WTC11 (cell line): Measurements from ENCODE around the gene ARSB. TPM values are rescaled to one million over a fixed set of nuclear protein-coding genes. Genes with fewer than 3 reads are reported as not detected.

Source experiments
- ATAC-seq: fragments of 200-7000 bp; cut with Tn5 transposase; 2 replicates; pipeline ENCODE4 v1.10.0; 2021; ENCODE audit warnings: mild to moderate bottlenecking, moderate library complexity
- CTCF ChIA-PET: fragments of 300-600 bp; sonication (Branson Sonifier 250); formaldehyde crosslinking; loops from one replicate; lab custom pipeline; 2021; ENCODE audit warnings: antibody characterized with exemption; lab: Charles Lee
- POLR2A ChIA-PET: fragments of 350-600 bp; sonication (Branson Sonifier 250); formaldehyde crosslinking; loops from one replicate; lab custom pipeline; 2021; ENCODE audit warnings: antibody characterized with exemption; lab: Charles Lee
- DNase-seq: peaks from one replicate; pipeline ENCODE4 v3.0.0; 2021; ENCODE audit warnings: low spot score
- H3K27ac Mint-ChIP-seq: 2 replicates; pipeline ENCODE4 v1.8.0; 2021; ENCODE audit warnings: mixed read lengths
- H3K27me3 Mint-ChIP-seq: 2 replicates; pipeline ENCODE4 v1.8.0; 2021; ENCODE audit warnings: low read depth, mild to moderate bottlenecking, moderate library complexity, mixed read lengths
- H3K36me3 Mint-ChIP-seq: 2 replicates; pipeline ENCODE4 v1.8.0; 2021; ENCODE audit warnings: mixed read lengths
- H3K4me1 Mint-ChIP-seq: 2 replicates; pipeline ENCODE4 v1.8.0; 2022; ENCODE audit warnings: mixed read lengths
- H3K4me3 Mint-ChIP-seq: 2 replicates; pipeline ENCODE4 v1.8.0; 2021; ENCODE audit warnings: mild to moderate bottlenecking, moderate library complexity, mixed read lengths
- H3K9me3 Mint-ChIP-seq: 2 replicates; pipeline ENCODE4 v1.8.0; 2021; ENCODE audit warnings: mixed read lengths
- CBFB ChIP-seq: sonication (generic); formaldehyde crosslinking; IDR thresholded peaks from 2 replicates; pipeline ENCODE4 v1.8.1; 2022; ENCODE audit warnings: mild to moderate bottlenecking, low read depth, missing genetic modification reagents
- ELF4 ChIP-seq: sonication (generic); formaldehyde crosslinking; IDR thresholded peaks from 2 replicates; pipeline ENCODE4 v1.8.1; 2022; ENCODE audit warnings: low read depth, mild to moderate bottlenecking, moderate library complexity, missing genetic modification reagents
- ESRRA ChIP-seq: sonication (generic); formaldehyde crosslinking; IDR thresholded peaks from 2 replicates; pipeline ENCODE4 v1.8.1; 2022; ENCODE audit warnings: mild to moderate bottlenecking, missing genetic modification reagents, borderline replicate concordance
- HMGA2 ChIP-seq: fragments of 250-450 bp; sonication (Bioruptor Pico); IDR thresholded peaks from 2 replicates; pipeline ENCODE4 v1.4.0; 2021; ENCODE audit warnings: mild to moderate bottlenecking, moderate library complexity
- IRF2 ChIP-seq: sonication (generic); formaldehyde crosslinking; IDR thresholded peaks from 2 replicates; pipeline ENCODE4 v1.8.0; 2022; ENCODE audit warnings: low read depth, missing genetic modification reagents, borderline replicate concordance
- NR2C2 ChIP-seq: sonication (generic); formaldehyde crosslinking; IDR thresholded peaks from 2 replicates; pipeline ENCODE4 v1.8.0; 2022; ENCODE audit warnings: mild to moderate bottlenecking, missing genetic modification reagents
- PRRX2 ChIP-seq: fragments of 250-450 bp; sonication (Bioruptor Pico); IDR thresholded peaks from 2 replicates; pipeline ENCODE4 v1.8.0; 2021; ENCODE audit warnings: mild to moderate bottlenecking
- RORB ChIP-seq: fragments of 250-450 bp; sonication (Bioruptor Pico); IDR thresholded peaks from 2 replicates; pipeline ENCODE4 v1.9.0; 2021; ENCODE audit warnings: mild to moderate bottlenecking
- SMAD3 ChIP-seq: sonication (generic); formaldehyde crosslinking; IDR thresholded peaks from 2 replicates; pipeline ENCODE4 v1.8.0; 2022; ENCODE audit warnings: missing genetic modification reagents, mild to moderate bottlenecking, borderline replicate concordance
- ZNF396 ChIP-seq: fragments of 250-450 bp; sonication (Bioruptor Pico); IDR thresholded peaks from 2 replicates; pipeline ENCODE4 v1.8.0; 2021; ENCODE audit warnings: mild to moderate bottlenecking, moderate library complexity, borderline replicate concordance
- total RNA-seq: library from RNA; stranded (reverse); gene quantifications from 3 replicates; pipeline ENCODE4 v1.2.3, GENCODE V29; 2021
- TF ChIP-seq, protein P1 (sequence below): fragments of 250-450 bp; sonication (Bioruptor Pico); IDR thresholded peaks from 2 replicates; pipeline ENCODE4 v1.8.0; 2021; ENCODE audit warnings: mild to moderate bottlenecking
- TF ChIP-seq, protein P2 (sequence below): sonication (generic); formaldehyde crosslinking; IDR thresholded peaks from 2 replicates; pipeline ENCODE4 v1.8.0; 2022; ENCODE audit warnings: mild to moderate bottlenecking, missing genetic modification reagents
- TF ChIP-seq, protein P3 (sequence below): sonication (generic); formaldehyde crosslinking; IDR thresholded peaks from 2 replicates; pipeline ENCODE4 v1.8.1; 2023; ENCODE audit warnings: mild to moderate bottlenecking, missing genetic modification reagents, moderate library complexity
- TF ChIP-seq, protein P4 (sequence below): sonication (generic); formaldehyde crosslinking; IDR thresholded peaks from 2 replicates; pipeline ENCODE4 v1.8.0; 2023; ENCODE audit warnings: mild to moderate bottlenecking, missing genetic modification reagents
- TF ChIP-seq, protein P5 (sequence below): sonication (generic); formaldehyde crosslinking; IDR thresholded peaks from 2 replicates; pipeline ENCODE4 v1.8.0; 2022; ENCODE audit warnings: mild to moderate bottlenecking, missing genetic modification reagents
- TF ChIP-seq, protein P6 (sequence below): sonication (generic); formaldehyde crosslinking; IDR thresholded peaks from 2 replicates; pipeline ENCODE4 v1.8.1; 2023; ENCODE audit warnings: mild to moderate bottlenecking, missing genetic modification reagents, borderline replicate concordance

ARSB gene
- total RNA-seq, 1 experiment from 2014 or later, result 9.7 TPM

DNA sequence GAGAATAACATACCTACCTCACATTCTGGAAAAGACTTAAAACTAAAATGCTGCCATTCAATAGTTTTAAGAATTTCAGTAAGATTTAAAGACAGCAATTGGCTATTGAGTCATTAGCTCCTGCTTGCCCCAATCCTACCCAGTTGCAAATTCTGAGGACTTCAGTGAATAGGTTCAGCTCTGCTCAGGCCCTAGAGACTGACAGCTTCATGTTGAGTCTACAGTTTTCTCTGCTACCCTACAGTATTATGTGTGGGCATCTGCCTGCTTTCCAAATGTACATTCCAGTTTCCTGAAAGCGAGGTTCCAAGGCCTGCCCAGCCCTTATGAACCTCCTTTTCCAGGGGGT, 61.5 kb downstream of the ARSB start (continued):
- TF ChIP-seq, protein P1, sequence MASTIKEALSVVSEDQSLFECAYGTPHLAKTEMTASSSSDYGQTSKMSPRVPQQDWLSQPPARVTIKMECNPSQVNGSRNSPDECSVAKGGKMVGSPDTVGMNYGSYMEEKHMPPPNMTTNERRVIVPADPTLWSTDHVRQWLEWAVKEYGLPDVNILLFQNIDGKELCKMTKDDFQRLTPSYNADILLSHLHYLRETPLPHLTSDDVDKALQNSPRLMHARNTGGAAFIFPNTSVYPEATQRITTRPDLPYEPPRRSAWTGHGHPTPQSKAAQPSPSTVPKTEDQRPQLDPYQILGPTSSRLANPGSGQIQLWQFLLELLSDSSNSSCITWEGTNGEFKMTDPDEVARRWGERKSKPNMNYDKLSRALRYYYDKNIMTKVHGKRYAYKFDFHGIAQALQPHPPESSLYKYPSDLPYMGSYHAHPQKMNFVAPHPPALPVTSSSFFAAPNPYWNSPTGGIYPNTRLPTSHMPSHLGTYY (CRISPR knock-in tag), result no peak
- TF ChIP-seq, protein P2, sequence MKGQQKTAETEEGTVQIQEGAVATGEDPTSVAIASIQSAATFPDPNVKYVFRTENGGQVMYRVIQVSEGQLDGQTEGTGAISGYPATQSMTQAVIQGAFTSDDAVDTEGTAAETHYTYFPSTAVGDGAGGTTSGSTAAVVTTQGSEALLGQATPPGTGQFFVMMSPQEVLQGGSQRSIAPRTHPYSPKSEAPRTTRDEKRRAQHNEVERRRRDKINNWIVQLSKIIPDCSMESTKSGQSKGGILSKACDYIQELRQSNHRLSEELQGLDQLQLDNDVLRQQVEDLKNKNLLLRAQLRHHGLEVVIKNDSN (CRISPR knock-in tag), result no peak
- TF ChIP-seq, protein P3, sequence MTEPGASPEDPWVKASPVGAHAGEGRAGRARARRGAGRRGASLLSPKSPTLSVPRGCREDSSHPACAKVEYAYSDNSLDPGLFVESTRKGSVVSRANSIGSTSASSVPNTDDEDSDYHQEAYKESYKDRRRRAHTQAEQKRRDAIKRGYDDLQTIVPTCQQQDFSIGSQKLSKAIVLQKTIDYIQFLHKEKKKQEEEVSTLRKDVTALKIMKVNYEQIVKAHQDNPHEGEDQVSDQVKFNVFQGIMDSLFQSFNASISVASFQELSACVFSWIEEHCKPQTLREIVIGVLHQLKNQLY (CRISPR knock-in tag), result no peak
- TF ChIP-seq CBFB (CRISPR knock-in tag) (no peak), ZNF396 (CRISPR knock-in tag) (no peak), NR2C2 (CRISPR knock-in tag) (no peak), PRRX2 (CRISPR knock-in tag) (no peak), ELF4 (CRISPR knock-in tag) (no peak), IRF2 (CRISPR knock-in tag) (no peak), RORB (CRISPR knock-in tag) (no peak), HMGA2 (no peak), SMAD3 (CRISPR knock-in tag) (no peak)
- TF ChIP-seq, protein P4, sequence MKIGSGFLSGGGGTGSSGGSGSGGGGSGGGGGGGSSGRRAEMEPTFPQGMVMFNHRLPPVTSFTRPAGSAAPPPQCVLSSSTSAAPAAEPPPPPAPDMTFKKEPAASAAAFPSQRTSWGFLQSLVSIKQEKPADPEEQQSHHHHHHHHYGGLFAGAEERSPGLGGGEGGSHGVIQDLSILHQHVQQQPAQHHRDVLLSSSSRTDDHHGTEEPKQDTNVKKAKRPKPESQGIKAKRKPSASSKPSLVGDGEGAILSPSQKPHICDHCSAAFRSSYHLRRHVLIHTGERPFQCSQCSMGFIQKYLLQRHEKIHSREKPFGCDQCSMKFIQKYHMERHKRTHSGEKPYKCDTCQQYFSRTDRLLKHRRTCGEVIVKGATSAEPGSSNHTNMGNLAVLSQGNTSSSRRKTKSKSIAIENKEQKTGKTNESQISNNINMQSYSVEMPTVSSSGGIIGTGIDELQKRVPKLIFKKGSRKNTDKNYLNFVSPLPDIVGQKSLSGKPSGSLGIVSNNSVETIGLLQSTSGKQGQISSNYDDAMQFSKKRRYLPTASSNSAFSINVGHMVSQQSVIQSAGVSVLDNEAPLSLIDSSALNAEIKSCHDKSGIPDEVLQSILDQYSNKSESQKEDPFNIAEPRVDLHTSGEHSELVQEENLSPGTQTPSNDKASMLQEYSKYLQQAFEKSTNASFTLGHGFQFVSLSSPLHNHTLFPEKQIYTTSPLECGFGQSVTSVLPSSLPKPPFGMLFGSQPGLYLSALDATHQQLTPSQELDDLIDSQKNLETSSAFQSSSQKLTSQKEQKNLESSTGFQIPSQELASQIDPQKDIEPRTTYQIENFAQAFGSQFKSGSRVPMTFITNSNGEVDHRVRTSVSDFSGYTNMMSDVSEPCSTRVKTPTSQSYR (CRISPR knock-in tag), result no peak
- TF ChIP-seq, protein P5, sequence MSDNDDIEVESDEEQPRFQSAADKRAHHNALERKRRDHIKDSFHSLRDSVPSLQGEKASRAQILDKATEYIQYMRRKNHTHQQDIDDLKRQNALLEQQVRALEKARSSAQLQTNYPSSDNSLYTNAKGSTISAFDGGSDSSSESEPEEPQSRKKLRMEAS, result no peak
- TF ChIP-seq, protein P6, sequence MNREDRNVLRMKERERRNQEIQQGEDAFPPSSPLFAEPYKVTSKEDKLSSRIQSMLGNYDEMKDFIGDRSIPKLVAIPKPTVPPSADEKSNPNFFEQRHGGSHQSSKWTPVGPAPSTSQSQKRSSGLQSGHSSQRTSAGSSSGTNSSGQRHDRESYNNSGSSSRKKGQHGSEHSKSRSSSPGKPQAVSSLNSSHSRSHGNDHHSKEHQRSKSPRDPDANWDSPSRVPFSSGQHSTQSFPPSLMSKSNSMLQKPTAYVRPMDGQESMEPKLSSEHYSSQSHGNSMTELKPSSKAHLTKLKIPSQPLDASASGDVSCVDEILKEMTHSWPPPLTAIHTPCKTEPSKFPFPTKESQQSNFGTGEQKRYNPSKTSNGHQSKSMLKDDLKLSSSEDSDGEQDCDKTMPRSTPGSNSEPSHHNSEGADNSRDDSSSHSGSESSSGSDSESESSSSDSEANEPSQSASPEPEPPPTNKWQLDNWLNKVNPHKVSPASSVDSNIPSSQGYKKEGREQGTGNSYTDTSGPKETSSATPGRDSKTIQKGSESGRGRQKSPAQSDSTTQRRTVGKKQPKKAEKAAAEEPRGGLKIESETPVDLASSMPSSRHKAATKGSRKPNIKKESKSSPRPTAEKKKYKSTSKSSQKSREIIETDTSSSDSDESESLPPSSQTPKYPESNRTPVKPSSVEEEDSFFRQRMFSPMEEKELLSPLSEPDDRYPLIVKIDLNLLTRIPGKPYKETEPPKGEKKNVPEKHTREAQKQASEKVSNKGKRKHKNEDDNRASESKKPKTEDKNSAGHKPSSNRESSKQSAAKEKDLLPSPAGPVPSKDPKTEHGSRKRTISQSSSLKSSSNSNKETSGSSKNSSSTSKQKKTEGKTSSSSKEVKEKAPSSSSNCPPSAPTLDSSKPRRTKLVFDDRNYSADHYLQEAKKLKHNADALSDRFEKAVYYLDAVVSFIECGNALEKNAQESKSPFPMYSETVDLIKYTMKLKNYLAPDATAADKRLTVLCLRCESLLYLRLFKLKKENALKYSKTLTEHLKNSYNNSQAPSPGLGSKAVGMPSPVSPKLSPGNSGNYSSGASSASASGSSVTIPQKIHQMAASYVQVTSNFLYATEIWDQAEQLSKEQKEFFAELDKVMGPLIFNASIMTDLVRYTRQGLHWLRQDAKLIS (CRISPR knock-in tag), result no peak

DNA sequence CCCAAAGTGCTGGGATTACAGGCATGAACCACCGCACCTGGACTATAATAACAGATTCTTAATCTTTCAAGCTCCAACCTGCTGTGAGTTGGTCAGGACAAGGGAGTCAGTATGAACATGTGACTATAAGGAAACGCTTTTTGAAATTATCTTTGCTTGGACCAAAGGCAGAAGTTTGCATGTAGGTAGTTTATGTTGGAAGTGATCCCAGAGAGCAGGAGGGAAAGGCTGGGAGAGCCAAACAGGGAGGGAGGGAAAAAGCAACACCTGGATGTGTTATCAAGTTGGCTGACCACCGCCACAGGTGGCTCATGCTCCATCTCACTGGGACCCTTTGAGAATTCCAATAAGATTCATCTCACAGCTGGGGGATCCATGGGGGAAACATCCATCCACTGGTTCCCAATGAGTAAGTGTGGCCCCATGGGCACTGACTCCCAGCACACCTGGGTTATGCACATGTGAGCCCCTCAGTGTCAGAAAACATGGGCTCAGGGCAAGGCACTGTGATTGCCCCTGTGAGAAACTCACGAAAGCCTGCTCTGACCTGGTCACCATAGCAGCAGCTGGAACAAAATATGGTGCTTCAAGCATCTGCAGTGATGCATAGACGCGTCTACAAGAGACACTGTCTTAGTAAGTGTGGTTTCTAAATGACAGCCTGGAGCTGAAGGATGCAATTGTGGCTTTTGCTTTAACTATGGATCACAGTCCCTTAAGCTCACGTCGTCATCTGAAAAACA, 62.1 kb downstream of the ARSB start:
- ATAC-seq (no peak), DNase-seq (no peak)
- Mint-ChIP-seq H3K4me1 (peaks cover 26% of the 10 kb centered on the region), H3K9me3 (no peaks in the 10 kb centered on the region), H3K27me3 (no peaks in the 10 kb centered on the region), H3K36me3 (no peaks in the 10 kb centered on the region), H3K27ac (no peak overlapping the region), H3K4me3 (no peak overlapping the region)
- CTCF ChIA-PET, result interaction anchor here (1.6 kb wide), 1 partner anchor 24 kb away, joined by 7 read pairs; no protein-coding TSS in a partner anchor
- no peak for TF ChIP-seq ESRRA (CRISPR knock-in tag)
- POLR2A ChIA-PET, result no interaction called here
